Activated CD8-positive, alpha-beta memory T cell treated with anti-CD3 and anti-CD28 coated beads for 24 hours (primary cell): ENCODE results near the gene CUBN.

Experiments used
- DNase-seq: peaks from one replicate; pipeline ENCODE4 v3.0.0-alpha.2; 2020

Gene CUBN

GRCh38 chr10:16944402-16944801 is 185.2 kb downstream of the CUBN start:
- no peak for DNase-seq

GRCh38 chr10:16943295-16944285 is 186.0 kb downstream of the CUBN start:
- no peak for DNase-seq

- no peak for DNase-seq
Observed at GRCh38 chr10:16942381-16943078, 187.1 kb downstream of the CUBN start.

GRCh38 chr10:16941870-16942269 is 187.7 kb downstream of the CUBN start:
- DNase-seq = no peak

GRCh38 chr10:16941067-16941466 is 188.5 kb downstream of the CUBN start:
- DNase-seq = no peak

GRCh38 chr10:16938952-16939351 is 190.7 kb downstream of the CUBN start:
- DNase-seq = no peak

GRCh38 chr10:16934461-16934860 is 195.2 kb downstream of the CUBN start:
- no peak for DNase-seq

- no peak for DNase-seq
Observed at GRCh38 chr10:16933783-16934182, 195.8 kb downstream of the CUBN start.

GRCh38 chr10:16931930-16932329 is 197.7 kb downstream of the CUBN start:
- no peak for DNase-seq

- no peak for DNase-seq
Observed at GRCh38 chr10:16930540-16930939, 199.1 kb downstream of the CUBN start.

GRCh38 chr10:16929069-16929468 is 200.5 kb downstream of the CUBN start:
- no peak for DNase-seq

GRCh38 chr10:16927546-16927945 is 202.1 kb downstream of the CUBN start:
- DNase-seq = no peak

GRCh38 chr10:16923726-16924125 is 205.9 kb downstream of the CUBN start:
- no peak for DNase-seq

- DNase-seq = no peak
Observed at GRCh38 chr10:16923309-16923708, 206.3 kb downstream of the CUBN start.

- no peak for DNase-seq
Observed at GRCh38 chr10:16919121-16919982, 210.3 kb downstream of the CUBN start.

GRCh38 chr10:16916496-16916895 is 213.1 kb downstream of the CUBN start:
- DNase-seq = no peak

GRCh38 chr10:16915300-16915699 is 214.3 kb downstream of the CUBN start:
- DNase-seq = no peak

- DNase-seq = no peak
Observed at GRCh38 chr10:16913266-16913665, 216.3 kb downstream of the CUBN start.

GRCh38 chr10:16910793-16911164 is 218.8 kb downstream of the CUBN start:
- DNase-seq = no peak

GRCh38 chr10:16909961-16910792 is 219.4 kb downstream of the CUBN start:
- DNase-seq = no peak

GRCh38 chr10:16909271-16909767 is 220.3 kb downstream of the CUBN start:
- no peak for DNase-seq

GRCh38 chr10:16907687-16908086 is 221.9 kb downstream of the CUBN start:
- DNase-seq = no peak
